Calu3 (cell line): ENCODE results near the gene SIVA1. TPM values are rescaled to one million over a fixed set of nuclear protein-coding genes. Genes with fewer than 3 reads are reported as not detected.

Source experiments
- BruUV-seq: library from RNA; stranded (reverse); fragments of 400-500 nt; replicated peaks from 2 replicates; lab custom pipeline; 2021; lab: Mats Ljungman, UMichigan
- CTCF ChIA-PET: fragments of 300-600 bp; sonication (Branson Sonifier 250); formaldehyde crosslinking; loops from one replicate; lab custom pipeline; 2022; ENCODE audit warnings: antibody characterized with exemption; lab: Charles Lee
- DNase-seq: peaks from one replicate; pipeline ENCODE4 v3.0.0; 2022
- H3K27ac Mint-ChIP-seq: one replicate; pipeline ENCODE4 v1.8.0; 2022; ENCODE audit warnings: mixed read lengths; ENCODE audit not compliant: unreplicated experiment
- H3K27me3 Mint-ChIP-seq: one replicate; pipeline ENCODE4 v1.8.0; 2022; ENCODE audit warnings: mixed read lengths; ENCODE audit not compliant: unreplicated experiment
- H3K36me3 Mint-ChIP-seq: one replicate; pipeline ENCODE4 v1.8.0; 2022; ENCODE audit warnings: mild to moderate bottlenecking, moderate library complexity, mixed read lengths; ENCODE audit not compliant: insufficient read depth, unreplicated experiment
- H3K4me1 Mint-ChIP-seq: one replicate; pipeline ENCODE4 v1.8.0; 2022; ENCODE audit warnings: mild to moderate bottlenecking, low read depth, mixed read lengths; ENCODE audit not compliant: unreplicated experiment
- H3K4me3 Mint-ChIP-seq: one replicate; pipeline ENCODE4 v1.8.0; 2022; ENCODE audit warnings: mild to moderate bottlenecking, low read depth, moderate library complexity, mixed read lengths; ENCODE audit not compliant: unreplicated experiment
- H3K9me3 Mint-ChIP-seq: one replicate; pipeline ENCODE4 v1.8.0; 2022; ENCODE audit warnings: low read depth, mixed read lengths; ENCODE audit not compliant: unreplicated experiment
- intact Hi-C: fragments of 100-400 bp; cut with micrococcal nuclease; formaldehyde crosslinking; loops from one replicate; pipeline ENCODE4 v1.10.0; 2022; ENCODE audit not compliant: unreplicated experiment
- total RNA-seq: library from RNA; stranded (reverse); gene quantifications from 2 replicates; pipeline ENCODE4 v1.2.3, GENCODE V29; 2022
- TF ChIP-seq, protein P1 (sequence below): fragments of 200-600 bp; IDR thresholded peaks from one replicate; pipeline ENCODE4 v1.8.0; 2022; ENCODE audit warnings: antibody characterized with exemption; ENCODE audit not compliant: unreplicated experiment

SIVA1 gene
- total RNA-seq, 1 experiment from 2014 or later: 72.3 TPM

DNA sequence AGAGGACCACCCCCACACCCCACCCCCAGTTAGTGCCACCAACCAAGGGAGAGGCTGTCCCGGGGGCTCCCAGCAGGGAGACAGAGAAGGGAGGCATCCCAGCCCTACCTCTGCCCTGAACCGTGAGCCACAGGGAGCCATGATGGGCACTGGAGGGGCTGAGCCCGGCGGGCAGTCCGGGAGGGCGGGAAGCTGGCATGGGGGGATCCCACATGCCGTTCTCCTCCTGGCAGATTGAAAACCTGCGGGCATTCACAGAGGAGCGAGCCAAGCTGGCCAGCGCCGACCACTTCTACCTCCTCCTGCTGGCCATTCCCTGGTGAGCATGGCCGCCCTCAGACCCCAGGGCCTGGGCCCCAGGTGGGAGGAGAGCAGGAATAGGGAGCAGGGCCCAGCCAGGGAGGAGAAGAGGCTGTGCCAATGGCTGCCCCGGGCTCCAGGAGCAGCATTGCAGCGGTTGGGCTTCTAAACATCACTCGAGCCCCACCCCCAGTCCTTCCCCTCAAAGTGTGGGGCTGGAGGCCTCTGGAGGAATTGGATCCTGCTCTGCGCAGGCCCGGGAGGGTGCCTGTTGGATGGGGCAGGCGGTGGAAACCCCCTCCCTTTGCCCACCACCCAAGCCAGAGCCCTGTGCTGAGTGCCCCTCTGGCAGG lies 43.4 kb upstream of the SIVA1 start:
- TF ChIP-seq, protein P1, sequence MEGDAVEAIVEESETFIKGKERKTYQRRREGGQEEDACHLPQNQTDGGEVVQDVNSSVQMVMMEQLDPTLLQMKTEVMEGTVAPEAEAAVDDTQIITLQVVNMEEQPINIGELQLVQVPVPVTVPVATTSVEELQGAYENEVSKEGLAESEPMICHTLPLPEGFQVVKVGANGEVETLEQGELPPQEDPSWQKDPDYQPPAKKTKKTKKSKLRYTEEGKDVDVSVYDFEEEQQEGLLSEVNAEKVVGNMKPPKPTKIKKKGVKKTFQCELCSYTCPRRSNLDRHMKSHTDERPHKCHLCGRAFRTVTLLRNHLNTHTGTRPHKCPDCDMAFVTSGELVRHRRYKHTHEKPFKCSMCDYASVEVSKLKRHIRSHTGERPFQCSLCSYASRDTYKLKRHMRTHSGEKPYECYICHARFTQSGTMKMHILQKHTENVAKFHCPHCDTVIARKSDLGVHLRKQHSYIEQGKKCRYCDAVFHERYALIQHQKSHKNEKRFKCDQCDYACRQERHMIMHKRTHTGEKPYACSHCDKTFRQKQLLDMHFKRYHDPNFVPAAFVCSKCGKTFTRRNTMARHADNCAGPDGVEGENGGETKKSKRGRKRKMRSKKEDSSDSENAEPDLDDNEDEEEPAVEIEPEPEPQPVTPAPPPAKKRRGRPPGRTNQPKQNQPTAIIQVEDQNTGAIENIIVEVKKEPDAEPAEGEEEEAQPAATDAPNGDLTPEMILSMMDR: no peak
- CTCF ChIA-PET: interaction anchor here (1.1 to 1.3 kb wide), 2 partner anchors 12 to 44 kb away, joined by 3 to 11 read pairs; no protein-coding TSS in a partner anchor
- H3K9me3 Mint-ChIP-seq: no peaks in the 10 kb centered on the region
- no peak overlapping the region for H3K27ac Mint-ChIP-seq
- H3K4me3 Mint-ChIP-seq: no peak overlapping the region
- no peaks in the 10 kb centered on the region for H3K4me1 Mint-ChIP-seq
- no peaks in the 10 kb centered on the region for H3K27me3 Mint-ChIP-seq
- H3K36me3 Mint-ChIP-seq: peaks cover 73% of the 10 kb centered on the region
- BruUV-seq: no TSS peak
- intact Hi-C loops: loop anchor here (5.0 kb wide), 1 partner anchor 42 kb away; no protein-coding TSS in a partner anchor
- DNase-seq: no peak

DNA sequence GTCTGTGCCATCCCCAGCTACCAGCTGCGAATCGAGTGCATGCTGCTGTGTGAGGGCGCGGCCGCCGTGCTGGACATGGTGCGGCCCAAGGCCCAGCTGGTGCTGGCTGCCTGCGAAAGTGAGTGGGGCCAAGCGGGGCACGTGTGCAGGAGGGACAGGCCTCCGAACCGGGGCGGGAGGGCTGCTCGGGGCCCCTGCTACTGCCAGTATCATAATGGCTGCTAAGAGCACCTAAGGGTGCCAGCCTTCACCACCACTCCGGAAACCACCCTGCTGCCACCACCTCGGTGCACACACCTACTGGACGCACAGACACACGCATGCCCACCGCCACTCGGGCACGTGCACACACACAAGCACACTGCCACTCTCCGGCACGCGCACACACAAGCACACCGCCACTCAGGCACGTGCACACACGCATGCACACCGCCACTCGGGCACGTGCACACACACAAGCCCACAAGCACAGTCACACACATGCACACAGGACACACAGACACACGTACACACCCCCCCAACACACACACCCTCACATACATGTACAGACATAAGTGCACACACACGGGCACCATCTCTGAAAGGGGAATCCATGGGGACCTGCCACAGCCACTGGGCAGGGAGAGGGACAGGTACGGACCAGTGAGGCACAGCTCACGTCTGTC lies 42.7 kb upstream of the SIVA1 start:
- Mint-ChIP-seq H3K4me3 (no peak overlapping the region), H3K9me3 (no peaks in the 10 kb centered on the region), H3K4me1 (no peaks in the 10 kb centered on the region), H3K36me3 (peaks cover 73% of the 10 kb centered on the region), H3K27me3 (no peaks in the 10 kb centered on the region), H3K27ac (no peak overlapping the region)
- no peak for DNase-seq
- no TSS peak for BruUV-seq
- CTCF ChIA-PET: no interaction called here
- TF ChIP-seq, protein P1: no peak
- intact Hi-C loops: no loop called here

DNA sequence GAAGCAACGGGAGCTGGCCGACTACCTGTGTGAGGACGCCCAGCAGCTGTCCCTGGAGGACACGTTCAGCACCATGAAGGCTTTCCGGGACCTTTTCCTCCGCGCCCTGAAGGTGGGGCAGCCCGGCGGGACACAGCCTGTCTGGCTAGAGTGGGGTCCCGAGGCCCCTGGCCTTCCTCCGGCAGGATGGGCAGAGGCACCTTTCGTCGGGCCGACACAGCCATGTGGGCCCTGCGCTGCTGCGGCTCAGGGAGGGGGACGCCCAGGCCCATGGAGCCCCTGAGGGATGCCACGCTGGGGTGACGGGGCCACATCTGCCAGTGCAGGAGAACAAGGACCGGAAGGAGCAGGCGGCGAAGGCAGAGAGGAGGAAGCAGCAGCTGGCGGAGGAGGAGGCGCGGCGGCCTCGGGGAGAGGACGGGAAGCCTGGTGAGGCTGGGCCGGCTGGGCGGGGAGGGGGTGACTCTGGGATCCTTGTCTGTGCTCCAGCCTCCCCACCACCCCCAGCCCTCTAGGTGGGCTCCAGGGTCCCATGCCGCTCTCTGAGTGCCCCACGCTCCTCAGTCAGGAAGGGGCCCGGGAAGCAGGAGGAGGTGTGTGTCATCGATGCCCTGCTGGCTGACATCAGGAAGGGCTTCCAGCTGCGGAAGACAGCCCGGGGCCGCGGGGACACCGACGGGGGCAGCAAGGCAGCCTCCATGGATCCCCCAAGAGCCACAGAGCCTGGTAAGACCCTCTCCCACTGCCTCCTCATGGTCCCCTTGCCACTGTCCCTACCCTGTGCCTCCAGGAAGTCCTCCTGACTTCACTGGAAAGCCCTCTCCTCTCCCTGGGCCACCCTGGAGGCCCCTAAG lies 39.8 kb upstream of the SIVA1 start:
- Mint-ChIP-seq H3K4me1 (no peaks in the 10 kb centered on the region), H3K27me3 (no peaks in the 10 kb centered on the region), H3K9me3 (no peaks in the 10 kb centered on the region), H3K27ac (no peak overlapping the region), H3K36me3 (peaks cover 70% of the 10 kb centered on the region), H3K4me3 (no peak overlapping the region)
- intact Hi-C loops: no loop called here
- TF ChIP-seq, protein P1: no peak
- BruUV-seq: no TSS peak
- no peak for DNase-seq
- CTCF ChIA-PET: no interaction called here

DNA sequence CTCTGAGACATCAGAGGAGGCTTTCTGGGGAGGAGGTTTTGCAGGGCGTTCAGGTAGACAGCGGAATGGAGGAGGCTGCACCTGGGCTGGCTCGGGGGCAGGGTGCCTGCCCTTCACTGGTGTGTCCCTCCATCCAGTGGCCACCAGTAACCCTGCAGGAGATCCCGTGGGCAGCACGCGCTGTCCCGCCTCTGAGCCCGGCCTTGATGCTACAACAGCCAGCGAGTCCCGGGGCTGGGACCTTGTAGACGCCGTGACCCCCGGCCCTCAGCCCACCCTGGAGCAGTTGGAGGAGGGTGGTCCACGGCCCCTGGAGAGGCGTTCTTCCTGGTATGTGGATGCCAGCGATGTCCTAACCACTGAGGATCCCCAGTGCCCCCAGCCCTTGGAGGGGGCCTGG lies 38.9 kb upstream of the SIVA1 start:
- H3K9me3 Mint-ChIP-seq: no peaks in the 10 kb centered on the region
- DNase-seq: no peak
- CTCF ChIA-PET: no interaction called here
- H3K27ac Mint-ChIP-seq: peak overlapping the region; percentile 42
- TF ChIP-seq, protein P1: no peak
- peaks cover 64% of the 10 kb centered on the region for H3K36me3 Mint-ChIP-seq
- intact Hi-C loops: no loop called here
- BruUV-seq: no TSS peak
- H3K4me1 Mint-ChIP-seq: no peaks in the 10 kb centered on the region
- H3K4me3 Mint-ChIP-seq: no peak overlapping the region
- no peaks in the 10 kb centered on the region for H3K27me3 Mint-ChIP-seq
